Cardiac fibroblast (primary cell): Measurements from ENCODE around the gene POPDC2.
"Not testable (repeated sequence)": the region's sequence is repeated elsewhere in the genome, so short reads cannot be mapped to it uniquely, and the experiment has no call there.

Source experiments
- DNase-seq, 2 donors: peaks; one replicate each; pipeline versions ENCODE4 v3.0.0 to v3.0.0-alpha.2; 2010; ENCODE audit warnings: low read depth in 2 of 2
- H3K4me3 ChIP-seq, 2 donors: replicated peaks in 1 of 2; 1 replicate in 1 of 2; 2 replicates in 1 of 2; pipeline ENCODE4 v1.5.1; 2011; ENCODE audit warnings: low read depth in 2 of 2, low read length in 2 of 2, mild to moderate bottlenecking in 2 of 2, moderate library complexity in 1 of 2
- TF ChIP-seq, protein P1 (sequence below): IDR thresholded peaks from one replicate; pipeline ENCODE4 v1.5.1; 2011; ENCODE audit warnings: low read depth, mild to moderate bottlenecking, low read length, inconsistent platforms

The POPDC2 gene

DNA sequence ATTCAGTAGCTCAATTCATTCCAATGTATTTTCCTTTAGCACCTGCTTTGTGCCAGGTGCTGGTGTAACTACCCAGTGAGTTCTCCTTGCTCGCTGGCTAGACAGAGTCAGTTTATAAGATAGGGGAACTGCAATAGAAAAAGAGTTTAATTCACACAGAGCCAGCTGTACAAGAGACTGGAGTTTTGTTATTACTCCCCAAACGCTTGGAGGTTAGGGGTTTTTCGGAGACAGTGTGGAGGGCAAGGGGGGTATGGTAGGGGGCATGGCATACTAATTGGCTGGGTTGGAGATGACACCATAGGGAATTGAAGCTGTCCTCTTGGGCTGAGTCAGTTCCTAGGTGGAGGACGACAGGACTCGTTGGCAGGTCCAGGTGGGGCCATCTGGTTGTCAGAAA is 37.0 kb upstream of the POPDC2 start:
- no peak for DNase-seq
- H3K4me3 ChIP-seq: no peak overlapping the region
- TF ChIP-seq, protein P1, sequence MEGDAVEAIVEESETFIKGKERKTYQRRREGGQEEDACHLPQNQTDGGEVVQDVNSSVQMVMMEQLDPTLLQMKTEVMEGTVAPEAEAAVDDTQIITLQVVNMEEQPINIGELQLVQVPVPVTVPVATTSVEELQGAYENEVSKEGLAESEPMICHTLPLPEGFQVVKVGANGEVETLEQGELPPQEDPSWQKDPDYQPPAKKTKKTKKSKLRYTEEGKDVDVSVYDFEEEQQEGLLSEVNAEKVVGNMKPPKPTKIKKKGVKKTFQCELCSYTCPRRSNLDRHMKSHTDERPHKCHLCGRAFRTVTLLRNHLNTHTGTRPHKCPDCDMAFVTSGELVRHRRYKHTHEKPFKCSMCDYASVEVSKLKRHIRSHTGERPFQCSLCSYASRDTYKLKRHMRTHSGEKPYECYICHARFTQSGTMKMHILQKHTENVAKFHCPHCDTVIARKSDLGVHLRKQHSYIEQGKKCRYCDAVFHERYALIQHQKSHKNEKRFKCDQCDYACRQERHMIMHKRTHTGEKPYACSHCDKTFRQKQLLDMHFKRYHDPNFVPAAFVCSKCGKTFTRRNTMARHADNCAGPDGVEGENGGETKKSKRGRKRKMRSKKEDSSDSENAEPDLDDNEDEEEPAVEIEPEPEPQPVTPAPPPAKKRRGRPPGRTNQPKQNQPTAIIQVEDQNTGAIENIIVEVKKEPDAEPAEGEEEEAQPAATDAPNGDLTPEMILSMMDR: no peak

DNA sequence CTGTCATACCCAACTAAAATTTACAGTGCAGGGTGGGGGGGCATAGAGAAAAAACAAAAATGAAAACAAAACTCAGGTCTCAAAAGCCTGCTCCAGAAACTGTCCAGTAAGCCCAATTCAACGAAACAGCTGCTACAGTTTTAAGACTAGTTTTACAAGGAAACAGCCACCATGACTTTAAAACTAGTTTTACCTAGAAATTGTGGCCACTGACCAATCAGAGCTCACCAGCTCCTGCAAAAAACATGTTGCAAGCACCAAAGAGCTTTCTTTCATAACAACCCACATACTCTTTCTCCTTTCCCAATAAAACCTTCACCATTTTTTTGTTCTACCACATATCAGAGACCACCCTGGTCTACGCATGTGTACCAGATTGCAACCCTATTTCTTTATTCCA is 35.1 kb upstream of the POPDC2 start:
- H3K4me3 ChIP-seq: no peak overlapping the region
- TF ChIP-seq, protein P1: no peak
- DNase-seq: peak; percentile 17 to 43

DNA sequence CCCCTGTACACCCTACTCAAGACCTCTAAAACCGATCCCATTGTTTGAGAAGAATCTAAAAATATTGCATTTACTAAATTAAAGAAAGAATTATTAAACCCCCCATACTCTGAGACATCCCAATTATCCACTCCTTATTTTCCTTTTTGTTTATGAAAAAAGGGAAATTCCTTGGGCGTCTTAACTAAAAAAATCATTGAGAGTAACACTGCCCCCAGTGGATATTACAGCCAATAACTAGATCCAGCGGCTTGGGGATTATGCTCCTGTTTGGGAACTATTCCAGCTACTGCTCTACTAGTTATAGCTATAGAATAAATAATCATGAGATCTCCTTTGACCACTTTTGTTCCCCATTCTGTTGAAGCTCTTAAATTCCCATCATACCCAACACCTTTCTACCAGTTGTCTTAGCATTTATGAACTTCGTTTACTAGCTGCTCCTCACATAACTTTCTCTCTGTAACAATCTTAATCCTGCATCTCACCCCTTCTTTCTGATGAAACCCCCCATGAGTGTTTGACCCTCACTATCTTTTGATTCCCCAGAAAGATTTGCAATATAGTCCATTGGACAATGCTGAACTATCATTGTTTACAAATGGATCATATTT is 29.8 kb upstream of the POPDC2 start:
- peak; percentile 45 to 60 for DNase-seq
- TF ChIP-seq, protein P1: peak; percentile 48
- no peak overlapping the region for H3K4me3 ChIP-seq

DNA sequence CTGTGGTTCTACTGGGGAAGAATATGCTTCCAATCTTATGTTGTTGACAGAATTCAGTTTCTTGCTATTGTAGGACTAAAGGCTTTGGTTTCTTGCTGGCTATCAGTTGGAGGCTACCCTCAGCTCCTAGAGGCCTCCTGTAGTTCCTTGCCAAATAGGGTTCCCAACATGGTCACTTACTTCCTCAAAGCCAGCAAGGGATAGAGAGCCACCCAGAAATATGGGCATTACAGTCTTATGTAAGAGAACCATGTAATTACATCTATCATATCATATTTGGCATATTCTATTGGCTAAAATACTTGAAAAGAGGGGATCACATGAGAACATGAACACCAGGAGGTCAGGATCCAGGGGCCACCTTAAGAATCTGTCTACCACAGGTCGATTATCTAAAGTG is 23.0 kb upstream of the POPDC2 start:
- H3K4me3 ChIP-seq: no peak overlapping the region
- TF ChIP-seq, protein P1: no peak
- DNase-seq: no peak

DNA sequence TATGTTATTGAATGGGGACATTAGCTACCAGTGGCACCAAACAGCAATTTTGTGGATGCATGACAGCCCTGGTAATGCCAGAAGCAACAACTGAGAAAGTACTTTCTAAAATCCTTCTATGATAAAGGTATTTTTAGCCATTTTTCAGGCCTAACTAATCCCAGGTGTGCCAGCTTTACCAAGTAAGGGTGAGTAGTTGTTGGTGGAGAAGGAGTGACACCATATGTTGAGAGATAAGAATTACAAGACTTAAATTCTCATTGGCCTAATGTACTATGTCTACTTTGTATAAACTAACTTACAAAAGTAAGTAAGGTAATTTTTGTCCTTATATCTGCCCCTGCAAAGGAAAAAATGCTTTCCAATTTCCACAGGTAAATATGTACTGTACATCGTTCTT is 20.9 kb upstream of the POPDC2 start:
- TF ChIP-seq, protein P1: peak; percentile 45
- DNase-seq: peak; percentile 65 to 67
- no peak overlapping the region for H3K4me3 ChIP-seq

DNA sequence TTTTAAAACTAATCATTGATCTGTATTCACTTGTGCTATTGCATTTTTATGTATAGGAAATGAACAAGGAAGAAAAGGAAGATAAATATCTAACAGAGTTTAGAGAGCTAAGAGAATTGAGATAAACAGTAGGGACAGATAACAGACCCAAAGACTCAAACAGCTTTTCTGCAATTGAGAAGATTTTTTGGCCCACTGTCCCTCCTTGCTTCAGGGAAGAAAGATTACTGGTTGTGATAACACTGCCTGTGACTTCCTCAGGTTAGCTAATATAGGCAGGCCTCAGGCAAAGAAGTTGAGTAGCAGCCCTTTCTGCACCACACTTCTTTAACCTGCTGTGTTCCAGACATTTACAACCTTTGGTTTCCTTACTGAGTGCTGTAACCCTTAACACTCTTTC is 19.5 kb upstream of the POPDC2 start:
- no peak for DNase-seq
- TF ChIP-seq, protein P1: no peak
- H3K4me3 ChIP-seq: no peak overlapping the region

DNA sequence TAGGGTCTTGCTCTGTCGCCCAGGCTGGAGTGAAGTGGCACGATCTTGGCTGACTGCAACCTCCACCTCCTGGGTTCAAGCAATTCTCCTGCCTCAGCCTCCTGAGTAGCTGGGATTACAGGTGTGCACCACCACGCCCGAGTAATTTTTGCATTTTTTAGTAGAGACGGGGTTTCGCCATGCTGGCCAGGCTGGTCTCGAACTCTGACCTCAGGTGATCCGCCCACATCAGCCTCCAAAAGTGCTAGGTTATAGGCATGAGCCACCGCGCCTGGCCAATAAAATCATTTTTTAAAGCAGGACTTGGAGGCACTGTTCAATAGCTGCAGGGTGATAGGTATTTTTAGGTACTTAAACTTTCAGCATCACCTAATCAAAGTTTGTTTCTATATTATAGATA is 17.8 kb upstream of the POPDC2 start:
- H3K4me3 ChIP-seq, DNase-seq: not testable (repeated sequence)
